Thyroid gland (tissue), 4 donors: Measurements from ENCODE around the gene GJA9. TPM values are rescaled to one million over a fixed set of nuclear protein-coding genes. Genes with fewer than 3 reads are reported as not detected.

Experiments used
- DNase-seq, 2 donors: peaks; one replicate each; pipeline ENCODE4 v3.0.0-alpha.2; 2019
- H3K27ac ChIP-seq, 3 donors: fragments of 200-600 bp; sonication (generic); 1 replicate in 2 of 3; 2 replicates in 1 of 3; pipeline ENCODE4 v1.5.1; 2016 to 2019; ENCODE audit warnings: mild to moderate bottlenecking in 1 of 3, moderate library complexity in 1 of 3
- H3K27me3 ChIP-seq: fragments of 200-600 bp; sonication (generic); one replicate; pipeline ENCODE4 v1.5.1; 2019
- H3K36me3 ChIP-seq, 2 donors: fragments of 200-600 bp; sonication (generic); one replicate each; pipeline ENCODE4 v1.5.1; 2016 to 2019
- H3K4me1 ChIP-seq, 2 donors: fragments of 200-600 bp; sonication (generic); one replicate each; pipeline ENCODE4 v1.5.1; 2017 to 2019
- H3K4me3 ChIP-seq, 3 donors: fragments of 200-600 bp; sonication (generic); replicated peaks in 1 of 3; 1 replicate in 2 of 3; 2 replicates in 1 of 3; pipeline ENCODE4 v1.5.1; 2016; ENCODE audit warnings: mild to moderate bottlenecking in 1 of 3
- H3K9me3 ChIP-seq: fragments of 200-600 bp; sonication (generic); one replicate; pipeline ENCODE4 v1.5.1; 2017
- CTCF ChIP-seq, 6 experiments: fragments of 200-600 bp in 3 of 6; fragments of 450-650 bp in 3 of 6; sonication (generic) in 3 of 6; IDR thresholded peaks; one replicate each; pipeline ENCODE4 v1.5.1; 2016 to 2019; ENCODE audit warnings: antibody characterized with exemption in 6 of 6, mild to moderate bottlenecking in 2 of 6, inconsistent platforms in 1 of 6, moderate library complexity in 1 of 6
- POLR2A ChIP-seq, 2 donors: fragments of 450-650 bp; IDR thresholded peaks; one replicate each; pipeline ENCODE4 v1.6.1; 2017; ENCODE audit warnings: antibody characterized with exemption in 2 of 2, mild to moderate bottlenecking in 2 of 2, moderate library complexity in 1 of 2
- WGBS, 2 donors: methylation state at CpG; one replicate each; pipeline ENCODE4 v1.1.5; 2017; 5-methylcytosine and 5-hydroxymethylcytosine counted together
- intact Hi-C: fragments of 100-400 bp; cut with DNase I; formaldehyde crosslinking; loops from one replicate; pipeline ENCODE4 v1.15.1; 2023
- total RNA-seq, 4 donors: library from RNA; depleted of rRNA; stranded (reverse); fragments of >200 nt; gene quantifications; one replicate each; pipeline ENCODE4 v1.2.3, GENCODE V29; 2016

Gene GJA9
- not detected for total RNA-seq

DNA sequence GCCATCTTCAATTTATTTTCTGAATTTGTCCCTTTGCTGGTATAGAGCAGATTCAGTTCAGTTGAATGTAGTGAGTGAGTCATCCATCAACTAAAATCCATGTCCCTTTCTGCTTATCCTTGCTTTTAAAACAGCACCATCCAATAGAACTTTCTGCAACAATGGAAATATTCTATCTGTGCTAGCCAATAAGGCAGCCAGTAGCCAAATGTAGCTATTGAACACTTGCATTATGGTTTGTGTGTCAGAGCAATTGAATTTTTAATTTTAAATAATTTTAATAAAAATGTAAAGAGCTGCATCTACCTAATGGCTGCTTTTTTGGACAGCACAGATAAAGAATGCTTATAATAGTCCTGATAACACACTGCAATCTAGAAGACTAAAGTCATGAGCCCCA lies at the start of gene GJA9:
Gene GJA9, minus strand, starts transcription at position 101 of the 400 bp plus-strand sequence. CDS start 5,489 bp downstream, outside the sequence.
- Histone ChIP-seq H3K9me3 (no peaks in the 10 kb centered on the region), H3K4me1 (no peaks in the 10 kb centered on the region), H3K27me3 (no peaks in the 10 kb centered on the region), H3K27ac (no peak within 1 kb of the TSS), H3K36me3 (no peaks in the 10 kb centered on the region), H3K4me3 (no peak within 1 kb of the TSS)
- no peak for DNase-seq
- TF ChIP-seq CTCF (IDR thresholded peaks at IDR 0.05) (no peak), POLR2A (IDR thresholded peaks at IDR 0.05) (no peak)
- intact Hi-C loops: no loop called here

GRCh38 chr1:38929476-38929875 lies 48.1 kb upstream of the GJA9 start:
- Histone ChIP-seq H3K4me1 (no peaks in the 10 kb centered on the region), H3K4me3 (no peak overlapping the region), H3K36me3 (no peaks in the 10 kb centered on the region), H3K9me3 (no peaks in the 10 kb centered on the region), H3K27ac (no peak overlapping the region), H3K27me3 (no peaks in the 10 kb centered on the region)
- intact Hi-C loops: no loop called here
- TF ChIP-seq CTCF (IDR thresholded peaks at IDR 0.05) (no peak), POLR2A (IDR thresholded peaks at IDR 0.05) (no peak)
- DNase-seq: no peak
- 67 to 78% methylated on average over 5 to 6 of the region's 6 CpGs for WGBS, 2 donors

- DNase-seq: no peak
- no peak overlapping the region for H3K27ac ChIP-seq
- WGBS, 2 donors: 70 to 87% methylated on average over 8 of the region's 8 CpGs
- intact Hi-C loops: no loop called here
- no peaks in the 10 kb centered on the region for H3K27me3 ChIP-seq
- TF ChIP-seq CTCF (IDR thresholded peaks at IDR 0.05): no peak
- no peak for TF ChIP-seq POLR2A (IDR thresholded peaks at IDR 0.05)
- H3K4me1 ChIP-seq: no peaks in the 10 kb centered on the region
- no peaks in the 10 kb centered on the region for H3K36me3 ChIP-seq
- no peaks in the 10 kb centered on the region for H3K9me3 ChIP-seq
- H3K4me3 ChIP-seq: no peak overlapping the region
Observed at GRCh38 chr1:38929054-38929453, 47.7 kb upstream of the GJA9 start.

DNA sequence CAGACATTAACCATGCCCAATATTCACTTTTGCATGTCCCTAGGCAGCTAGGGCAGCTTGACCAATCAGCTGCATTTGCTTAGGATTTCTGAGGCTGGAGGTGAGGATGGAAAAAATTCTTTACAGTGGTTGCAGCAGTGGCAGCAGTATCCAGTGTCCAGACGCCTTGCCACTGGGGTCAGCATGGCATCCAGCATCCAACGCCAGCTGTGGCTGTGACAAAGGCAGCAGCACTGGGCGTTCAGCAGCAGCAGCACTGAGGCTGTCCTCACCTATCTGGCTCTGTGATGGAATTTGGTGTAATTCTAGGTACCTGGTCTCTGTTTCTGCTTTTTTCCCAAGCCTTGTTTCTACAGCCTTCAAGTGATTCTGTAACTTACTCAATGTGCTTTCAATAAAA lies 44.7 kb upstream of the GJA9 start:
- DNase-seq: no peak
- WGBS, 2 donors: 93 to 94% methylated on average over 3 of the region's 3 CpGs
- H3K36me3 ChIP-seq: no peaks in the 10 kb centered on the region
- no peaks in the 10 kb centered on the region for H3K9me3 ChIP-seq
- no peak overlapping the region for H3K4me3 ChIP-seq
- no peaks in the 10 kb centered on the region for H3K4me1 ChIP-seq
- TF ChIP-seq CTCF (IDR thresholded peaks at IDR 0.05) (no peak), POLR2A (IDR thresholded peaks at IDR 0.05) (no peak)
- no peaks in the 10 kb centered on the region for H3K27me3 ChIP-seq
- H3K27ac ChIP-seq: no peak overlapping the region
- intact Hi-C loops: no loop called here

DNA sequence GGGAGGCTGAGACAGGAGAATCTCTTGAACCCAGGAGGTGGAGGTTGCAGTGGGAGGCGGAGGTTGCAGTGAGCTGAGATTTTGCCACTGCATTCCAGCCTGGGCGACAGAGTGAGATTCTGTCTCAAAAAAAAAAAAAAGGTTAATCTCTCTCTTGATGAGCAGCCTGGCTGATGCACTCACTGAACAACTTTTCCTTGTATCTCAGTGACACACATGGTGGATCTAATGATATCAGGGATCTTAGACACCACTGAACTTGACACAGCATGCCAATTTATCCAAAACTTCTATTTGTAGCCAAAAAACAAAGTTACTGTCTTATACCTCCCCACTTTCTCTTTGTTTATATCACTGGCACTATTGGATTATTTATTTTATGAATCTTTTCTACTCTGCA lies 44.0 kb upstream of the GJA9 start:
- Histone ChIP-seq H3K27ac (no peak overlapping the region), H3K36me3 (no peaks in the 10 kb centered on the region), H3K4me3 (no peak overlapping the region), H3K9me3 (no peaks in the 10 kb centered on the region), H3K27me3 (no peaks in the 10 kb centered on the region), H3K4me1 (no peaks in the 10 kb centered on the region)
- TF ChIP-seq CTCF (IDR thresholded peaks at IDR 0.05) (no peak), POLR2A (IDR thresholded peaks at IDR 0.05) (no peak)
- no peak for DNase-seq
- WGBS, 2 donors: 97 to 100% methylated on average over 2 of the region's 2 CpGs
- intact Hi-C loops: no loop called here
